DMS53 treated with DMSO at 0.1 percent for 48 hours (cell line): Measurements from ENCODE around the gene BOK.
"Not testable (repeated sequence)": the region's sequence is repeated elsewhere in the genome, so short reads cannot be mapped to it uniquely, and the experiment has no call there.

Experiments
- DNase-seq: peaks from one replicate; lab custom pipeline; 2025; ENCODE audit not compliant: unreplicated experiment; lab: John Stamatoyannopoulos, UW

BOK gene

GRCh38 chr2:241571821-241572620, 13.5 kb downstream of the BOK start:
- DNase-seq, result no peak

GRCh38 chr2:241572915-241573651, 14.5 kb downstream of the BOK start:
- DNase-seq, result not testable (repeated sequence)

DNA sequence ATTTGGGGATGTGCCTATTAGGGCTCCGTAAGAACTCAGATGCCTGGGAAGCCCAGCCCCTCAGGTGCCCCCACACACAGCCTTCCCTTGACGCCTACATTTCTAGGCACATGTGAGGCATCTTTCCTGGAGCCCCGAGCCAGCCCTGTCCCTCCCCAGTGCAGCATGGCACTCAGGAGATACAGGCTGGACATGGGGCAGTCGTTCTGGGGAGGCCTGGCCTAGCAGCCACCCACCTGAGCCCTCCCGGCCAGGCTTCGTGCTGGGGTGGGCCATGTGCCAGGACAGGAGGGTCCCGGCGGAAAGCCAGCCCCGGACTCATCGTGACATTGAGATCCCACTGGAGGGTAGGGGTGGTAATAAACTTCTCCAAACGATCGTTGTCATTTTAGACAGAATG, 15.2 kb downstream of the BOK start:
- no peak for DNase-seq

DNA sequence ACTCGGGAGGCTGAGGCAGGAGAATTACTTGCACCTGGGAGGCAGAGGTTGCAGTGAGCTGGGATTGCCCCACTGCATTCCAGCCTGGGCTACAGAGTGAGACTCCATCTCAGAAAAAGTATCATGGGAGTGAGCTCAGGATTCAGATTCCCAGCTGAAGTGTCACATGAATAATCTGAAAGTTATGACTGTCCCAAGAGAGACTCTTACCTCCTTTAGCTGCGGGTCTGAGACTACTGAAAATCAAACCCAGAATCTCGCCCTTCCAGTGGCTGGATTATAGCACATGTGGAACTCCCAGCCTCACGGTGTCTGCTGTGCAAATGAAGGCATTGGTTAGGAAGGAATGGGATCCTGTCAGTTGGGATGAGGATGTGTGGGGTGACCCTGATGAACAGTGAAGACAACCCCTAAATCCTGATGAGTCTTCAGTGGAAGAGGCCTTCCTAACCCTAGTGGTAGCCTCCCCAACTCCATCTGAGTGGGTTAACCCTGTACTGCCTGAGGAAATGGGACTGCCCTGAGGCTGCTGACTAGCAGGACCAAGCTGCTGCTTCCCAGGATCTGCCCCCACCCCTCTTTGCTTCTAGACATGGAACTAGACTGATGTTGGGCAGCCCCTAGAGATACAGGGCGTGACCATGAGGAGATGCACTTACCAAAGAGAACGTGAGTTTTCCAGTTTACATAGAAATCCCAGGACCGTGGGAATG, 16.5 kb downstream of the BOK start:
- no peak for DNase-seq

DNA sequence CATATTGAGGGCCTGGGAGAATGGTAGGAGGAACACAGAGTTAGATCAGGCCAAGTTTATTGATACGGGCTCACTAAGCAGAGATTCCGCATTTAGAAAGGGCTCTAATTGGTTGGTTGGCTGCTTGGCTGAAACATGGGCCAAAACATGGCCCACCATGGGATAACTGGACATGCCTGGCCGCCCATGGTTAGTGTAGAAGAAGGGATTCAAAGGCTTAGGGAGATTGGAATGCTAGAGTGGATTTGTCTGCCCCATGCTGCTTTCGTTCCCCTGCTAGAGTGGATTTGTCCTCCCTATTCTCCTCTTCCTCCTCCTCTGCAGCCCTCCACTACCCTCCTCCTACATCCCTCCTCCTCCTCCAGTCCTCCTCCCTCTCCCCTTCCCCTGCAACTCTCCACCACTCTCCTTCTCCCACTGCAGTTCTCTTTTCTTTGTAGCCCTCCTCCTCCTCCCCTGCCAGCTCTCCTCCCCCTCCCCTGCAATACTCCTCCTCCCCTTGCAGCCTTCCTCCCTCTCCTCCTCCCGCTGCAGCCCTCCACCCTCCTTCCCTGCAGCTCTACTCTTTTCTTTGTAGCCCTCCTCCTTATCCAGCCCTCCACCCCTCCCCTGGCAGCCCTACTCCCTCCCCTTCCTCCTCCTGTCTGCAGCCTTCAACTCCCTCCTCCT, 17.2 kb downstream of the BOK start:
- DNase-seq, result no peak

- DNase-seq, result no peak
Observed at GRCh38 chr2:241576293-241576654, 17.7 kb downstream of the BOK start.

DNA sequence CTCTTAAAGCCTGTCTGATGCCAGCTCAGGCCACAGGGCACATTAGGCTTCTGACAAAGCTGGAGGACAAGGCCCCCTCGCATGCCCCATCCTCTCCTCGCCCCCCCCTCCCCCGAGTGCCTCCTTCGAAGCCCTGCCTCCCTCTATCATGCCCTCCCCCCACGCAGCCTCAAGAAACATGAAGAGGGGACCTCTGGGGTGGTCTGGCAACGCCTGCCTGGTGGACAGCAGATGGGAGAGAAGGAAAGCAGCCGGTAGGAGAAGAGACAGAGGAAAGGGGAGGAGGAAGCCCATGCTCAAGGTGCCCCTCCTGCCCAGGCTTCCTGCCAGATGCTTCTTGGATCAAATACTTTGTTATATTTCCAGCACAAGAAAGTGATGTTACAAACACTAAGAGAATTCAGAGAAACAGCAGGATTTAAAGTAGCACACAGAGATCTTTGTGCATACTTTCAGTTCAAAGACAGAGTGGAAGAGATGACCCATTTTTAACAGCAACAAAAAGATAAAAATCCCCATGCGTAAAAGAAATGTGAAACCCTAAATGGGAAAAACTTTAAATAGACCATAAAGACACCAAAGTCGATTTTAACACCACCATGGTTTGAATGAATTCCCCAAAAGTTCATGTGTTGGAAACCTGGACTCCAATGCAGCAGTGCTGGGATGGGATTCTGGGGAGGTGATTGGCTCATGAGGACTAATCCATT, 19.0 kb downstream of the BOK start:
- DNase-seq, result no peak

- DNase-seq, result no peak
Observed at GRCh38 chr2:241579281-241579680, 20.7 kb downstream of the BOK start.

GRCh38 chr2:241582328-241582727, 23.8 kb downstream of the BOK start:
- DNase-seq, result no peak

DNA sequence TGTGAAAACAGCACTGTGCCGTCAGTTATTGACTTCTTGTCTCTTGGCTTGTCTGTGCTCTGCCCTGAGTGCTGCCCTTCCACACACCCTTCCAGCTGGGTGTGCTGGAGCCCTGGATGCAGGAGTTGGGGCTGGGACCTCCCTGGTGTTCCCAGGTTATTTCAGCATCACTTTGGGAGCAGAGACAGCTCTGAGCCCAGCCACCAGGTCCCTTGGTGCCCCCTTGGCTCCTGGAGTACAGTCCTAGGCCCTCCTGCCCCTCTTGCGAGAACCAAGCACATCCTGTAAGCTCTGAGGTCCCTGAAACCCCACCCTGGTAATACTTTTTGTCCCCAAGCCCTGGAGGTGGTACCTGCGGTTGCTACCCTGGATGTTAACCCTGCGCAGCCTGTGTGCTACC, 24.3 kb downstream of the BOK start:
- no peak for DNase-seq

DNA sequence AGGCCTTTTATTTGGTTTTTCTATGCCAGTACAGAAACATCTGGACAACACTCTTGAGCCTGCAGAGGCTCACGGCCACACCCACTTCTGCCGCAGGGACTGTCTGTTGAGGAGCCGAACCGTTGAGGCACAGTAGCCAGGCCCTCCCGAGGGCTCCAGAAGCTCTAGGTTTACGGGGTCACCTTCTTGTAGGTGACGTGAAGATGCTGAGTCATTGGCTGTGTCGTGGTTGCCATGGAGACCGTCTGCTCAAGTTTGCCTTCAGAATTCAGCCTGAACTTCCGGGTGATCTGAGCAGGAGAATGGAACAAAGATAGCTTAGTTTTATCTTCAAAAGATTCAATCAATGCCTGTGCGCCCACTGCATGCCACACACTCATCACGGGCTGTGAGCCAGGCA, 25.9 kb downstream of the BOK start:
- DNase-seq, result no peak

- DNase-seq, result no peak
Observed at GRCh38 chr2:241586564-241587264, 28.2 kb downstream of the BOK start.

GRCh38 chr2:241589863-241590262, 31.3 kb downstream of the BOK start:
- DNase-seq, result not testable (repeated sequence)

DNA sequence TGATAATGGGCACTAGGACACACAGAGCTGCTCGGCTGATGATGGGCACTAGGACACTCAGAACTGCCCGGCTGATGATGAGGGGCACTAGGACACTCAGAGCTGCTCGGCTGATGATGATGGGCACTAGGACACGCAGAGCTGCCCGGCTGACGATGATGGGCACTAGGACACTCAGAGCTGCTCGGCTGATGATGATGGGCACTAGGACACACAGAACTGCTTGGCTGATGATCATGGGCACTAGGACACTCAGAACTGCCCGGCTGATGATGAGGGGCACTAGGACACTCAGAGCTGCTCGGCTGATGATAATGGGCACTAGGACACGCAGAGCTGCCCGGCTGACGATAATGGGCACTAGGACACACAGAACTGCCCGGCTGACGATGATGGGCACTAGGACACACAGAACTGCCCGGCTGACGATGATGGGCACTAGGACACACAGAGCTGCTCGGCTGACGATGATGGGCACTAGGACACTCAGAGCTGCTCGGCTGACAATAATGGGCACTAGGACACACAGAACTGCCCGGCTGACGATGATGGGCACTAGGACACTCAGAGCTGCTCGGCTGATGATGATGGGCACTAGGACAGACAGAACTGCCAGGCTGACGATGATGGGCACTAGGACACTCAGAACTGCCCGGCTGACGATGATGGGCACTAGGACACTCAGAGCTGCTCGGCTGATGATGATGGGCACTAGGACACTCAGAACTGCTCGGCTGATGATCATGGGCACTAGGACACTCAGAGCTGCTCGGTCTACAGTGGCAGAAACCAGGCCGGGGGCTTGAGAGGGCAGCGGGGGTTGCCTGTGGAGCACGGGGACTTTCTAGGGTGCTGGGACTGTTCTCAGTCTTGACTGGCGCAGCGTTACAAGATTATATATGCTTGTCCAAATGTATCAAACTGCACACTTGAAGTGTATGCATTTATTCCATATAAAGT, 32.2 kb downstream of the BOK start:
- not testable (repeated sequence) for DNase-seq

DNA sequence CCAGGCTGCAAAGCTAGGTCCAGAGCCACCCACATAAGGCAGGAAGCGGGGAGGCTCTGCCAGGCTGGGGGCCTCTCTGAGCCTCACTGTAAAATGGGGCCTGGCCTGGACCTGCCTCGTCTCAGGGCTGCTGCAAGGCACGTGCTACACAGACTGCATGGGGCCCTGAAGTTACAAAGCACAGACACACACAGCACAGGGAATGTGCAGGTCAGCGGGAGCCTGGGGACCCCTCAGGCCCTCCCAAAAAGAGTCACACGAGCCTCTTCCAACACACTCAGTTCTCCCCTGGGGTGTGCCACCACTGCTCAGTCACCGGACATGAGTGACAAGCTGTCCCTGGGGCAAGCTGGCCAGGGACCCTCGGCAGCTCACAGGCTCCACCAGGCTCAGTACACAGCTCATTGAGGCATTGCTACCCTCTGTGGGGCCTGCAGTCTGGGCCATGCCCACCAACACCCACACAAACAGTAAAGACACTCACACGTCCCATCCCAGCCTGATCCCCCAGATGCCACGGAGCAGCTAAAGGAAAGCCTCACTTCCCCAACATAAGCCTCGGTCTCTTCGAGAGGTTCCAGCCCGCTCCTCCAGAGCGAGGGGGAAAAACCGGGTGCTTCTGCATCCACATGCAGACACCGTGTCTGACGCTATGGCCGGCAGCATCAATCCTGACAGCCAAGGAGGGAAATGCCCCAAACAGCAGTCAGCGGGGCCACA, 33.7 kb downstream of the BOK start:
- DNase-seq, result no peak

- DNase-seq, result no peak
Observed at GRCh38 chr2:241593271-241593670, 34.7 kb downstream of the BOK start.

- no peak for DNase-seq
Observed at GRCh38 chr2:241595600-241596140, 37.1 kb downstream of the BOK start.

DNA sequence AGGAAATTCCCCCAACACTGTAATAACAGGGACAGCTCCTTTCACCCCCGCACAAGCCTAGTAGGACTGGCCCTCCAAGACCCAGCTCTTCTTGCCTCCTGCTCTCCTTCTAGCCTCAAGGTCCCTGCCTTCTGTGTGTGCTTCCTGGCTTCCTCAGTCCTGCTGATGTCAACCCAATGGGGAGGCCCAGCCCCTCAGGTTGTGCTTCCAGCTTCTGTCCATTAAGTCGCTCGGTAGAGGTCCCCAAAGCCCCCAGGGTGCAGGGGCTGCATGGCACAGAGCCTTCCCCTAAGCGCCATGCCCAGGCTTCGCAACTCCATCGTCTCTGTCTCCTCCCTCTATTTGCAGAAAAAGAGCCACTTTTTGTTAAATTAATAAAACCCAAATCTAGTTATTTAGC, 39.0 kb downstream of the BOK start:
- no peak for DNase-seq
